ENCODE measurements around the gene PDS5B. TPM values are rescaled to one million over a fixed set of nuclear protein-coding genes. Genes with fewer than 3 reads are reported as not detected.

Gene PDS5B
- polyA plus RNA-seq, 6 donors from 2014 or later: 38.8 to 50.4 (median 43.0) TPM

- Mint-ChIP-seq H3K36me3 (peaks cover 25 to 47% of the 10 kb centered on the region in 2 donors), H3K4me3 (peak overlapping the region in 1 of 8 donors; percentile 7), H3K9me3 (peaks cover 0 to 2% (median 0%) of the 10 kb centered on the region in 7 donors), H3K27ac (peak overlapping the region in 3 of 6 donors; percentile 1 to 49 (median 1)), H3K27me3 (no peaks in the 10 kb centered on the region), H3K4me1 (peaks cover 7 to 10% (median 8%) of the 10 kb centered on the region in 3 donors)
- DNase-seq (no peak), ATAC-seq (ENCODE audit: low read depth in 2 of 2) (no peak)
These were observed 162.1 kb downstream of the PDS5B start for GRCh38 chr13:32748305-32748704.

GRCh38 chr13:32751340-32751739 is 165.1 kb downstream of the PDS5B start:
- peaks cover 36 to 56% of the 10 kb centered on the region in 2 donors for H3K36me3 Mint-ChIP-seq
- peaks cover 0 to 2% (median 0%) of the 10 kb centered on the region in 7 donors for H3K9me3 Mint-ChIP-seq
- no peak overlapping the region for H3K4me3 Mint-ChIP-seq
- DNase-seq (no peak), ATAC-seq (ENCODE audit: low read depth in 2 of 2) (no peak)
- H3K27ac Mint-ChIP-seq: peak overlapping the region in 1 of 6 donors; percentile 66
- peaks cover 7 to 10% (median 8%) of the 10 kb centered on the region in 3 donors for H3K4me1 Mint-ChIP-seq
- no peaks in the 10 kb centered on the region for H3K27me3 Mint-ChIP-seq

GRCh38 chr13:32752311-32752710 is 166.1 kb downstream of the PDS5B start:
- Mint-ChIP-seq H3K27ac (no peak overlapping the region), H3K27me3 (no peaks in the 10 kb centered on the region), H3K9me3 (peaks cover 0 to 2% (median 0%) of the 10 kb centered on the region in 7 donors), H3K36me3 (peaks cover 40 to 52% of the 10 kb centered on the region in 2 donors), H3K4me3 (no peak overlapping the region), H3K4me1 (peaks cover 7 to 10% (median 8%) of the 10 kb centered on the region in 3 donors)
- DNase-seq: no peak
- ATAC-seq (ENCODE audit: low read depth in 2 of 2): no peak

- Mint-ChIP-seq H3K27me3 (no peaks in the 10 kb centered on the region), H3K36me3 (peaks cover 41 to 54% of the 10 kb centered on the region in 2 donors), H3K9me3 (peaks cover 0 to 2% (median 0%) of the 10 kb centered on the region in 7 donors), H3K4me1 (peaks cover 6 to 10% (median 8%) of the 10 kb centered on the region in 3 donors), H3K27ac (no peak overlapping the region), H3K4me3 (no peak overlapping the region)
- no peak for DNase-seq
- no peak for ATAC-seq (ENCODE audit: low read depth in 2 of 2)
These were observed 166.8 kb downstream of the PDS5B start for GRCh38 chr13:32752997-32753606.

- no peak for ATAC-seq (ENCODE audit: low read depth in 2 of 2)
- H3K27ac Mint-ChIP-seq: peak overlapping the region in 1 of 6 donors; percentile 59
- peaks cover 42 to 53% of the 10 kb centered on the region in 2 donors for H3K36me3 Mint-ChIP-seq
These were observed 167.9 kb downstream of the PDS5B start for GRCh38 chr13:32754179-32754578.

GRCh38 chr13:32759152-32759551 is 172.9 kb downstream of the PDS5B start:
- ATAC-seq (ENCODE audit: low read depth in 2 of 2): no peak
- no peak overlapping the region for H3K4me3 Mint-ChIP-seq

More at GRCh38 chr13:32754179-32754578, 167.9 kb downstream of the PDS5B start:
- H3K4me1 Mint-ChIP-seq: peaks cover 4 to 10% (median 8%) of the 10 kb centered on the region in 3 donors
- no peak overlapping the region for H3K4me3 Mint-ChIP-seq
- H3K27me3 Mint-ChIP-seq: no peaks in the 10 kb centered on the region
- H3K9me3 Mint-ChIP-seq: peaks cover 0 to 2% (median 0%) of the 10 kb centered on the region in 7 donors
- DNase-seq: no peak

GRCh38 chr13:32761472-32761871 is 175.2 kb downstream of the PDS5B start:
- Mint-ChIP-seq H3K4me3 (no peak overlapping the region), H3K27ac (peak overlapping the region in 1 of 6 donors; percentile 24), H3K36me3 (peaks cover 53 to 54% of the 10 kb centered on the region in 2 donors), H3K4me1 (no peaks in the 10 kb centered on the region), H3K27me3 (no peaks in the 10 kb centered on the region), H3K9me3 (peaks cover 5 to 18% (median 9%) of the 10 kb centered on the region in 7 donors)
- no peak for ATAC-seq (ENCODE audit: low read depth in 2 of 2)
- no peak for DNase-seq

More at GRCh38 chr13:32759152-32759551, 172.9 kb downstream of the PDS5B start:
- Mint-ChIP-seq H3K9me3 (peaks cover 5 to 18% (median 9%) of the 10 kb centered on the region in 7 donors), H3K36me3 (peaks cover 55 to 66% of the 10 kb centered on the region in 2 donors), H3K27me3 (no peaks in the 10 kb centered on the region), H3K27ac (no peak overlapping the region), H3K4me1 (no peaks in the 10 kb centered on the region)
- no peak for DNase-seq

GRCh38 chr13:32779119-32779518 is 192.9 kb downstream of the PDS5B start:
- Mint-ChIP-seq H3K27ac (no peak overlapping the region), H3K27me3 (no peaks in the 10 kb centered on the region), H3K9me3 (peaks cover 0 to 6% (median 0%) of the 10 kb centered on the region in 7 donors), H3K4me1 (no peaks in the 10 kb centered on the region), H3K4me3 (no peak overlapping the region), H3K36me3 (peaks cover 20 to 39% of the 10 kb centered on the region in 2 donors)
- DNase-seq: no peak
- no peak for ATAC-seq (ENCODE audit: low read depth in 2 of 2)

- ATAC-seq (ENCODE audit: low read depth in 2 of 2) (no peak), DNase-seq (no peak)
- H3K4me3 Mint-ChIP-seq: no peak overlapping the region
- H3K27ac Mint-ChIP-seq: peak overlapping the region in 2 of 6 donors; percentile 19 to 23
- peaks cover 0 to 6% (median 0%) of the 10 kb centered on the region in 7 donors for H3K9me3 Mint-ChIP-seq
- no peaks in the 10 kb centered on the region for H3K4me1 Mint-ChIP-seq
- H3K27me3 Mint-ChIP-seq: no peaks in the 10 kb centered on the region
- H3K36me3 Mint-ChIP-seq: peaks cover 20 to 26% of the 10 kb centered on the region in 2 donors
These were observed 195.7 kb downstream of the PDS5B start for GRCh38 chr13:32781906-32782305.

- Mint-ChIP-seq H3K4me3 (no peak overlapping the region), H3K9me3 (peaks cover 0 to 6% (median 0%) of the 10 kb centered on the region in 7 donors), H3K27me3 (no peaks in the 10 kb centered on the region), H3K27ac (no peak overlapping the region), H3K36me3 (peaks cover 20 to 21% of the 10 kb centered on the region in 2 donors), H3K4me1 (no peaks in the 10 kb centered on the region)
- ATAC-seq (ENCODE audit: low read depth in 2 of 2) (no peak), DNase-seq (no peak)
These were observed 196.8 kb downstream of the PDS5B start for GRCh38 chr13:32783067-32783466.

- peak overlapping the region in 1 of 6 donors; percentile 73 for H3K27ac Mint-ChIP-seq
- no peaks in the 10 kb centered on the region for H3K27me3 Mint-ChIP-seq
- H3K4me3 Mint-ChIP-seq: no peak overlapping the region
- ATAC-seq (ENCODE audit: low read depth in 2 of 2): no peak
- peaks cover 15 to 19% (median 18%) of the 10 kb centered on the region in 3 donors for H3K4me1 Mint-ChIP-seq
- H3K36me3 Mint-ChIP-seq: no peaks in the 10 kb centered on the region
- no peaks in the 10 kb centered on the region for H3K9me3 Mint-ChIP-seq
- DNase-seq: no peak
These were observed 204.5 kb downstream of the PDS5B start for GRCh38 chr13:32790731-32791130.

GRCh38 chr13:32791545-32792172 is 205.4 kb downstream of the PDS5B start:
- Mint-ChIP-seq H3K4me3 (no peak overlapping the region), H3K9me3 (no peaks in the 10 kb centered on the region), H3K36me3 (peaks cover 0 to 8% of the 10 kb centered on the region in 2 donors), H3K27me3 (no peaks in the 10 kb centered on the region), H3K4me1 (peaks cover 15 to 19% (median 18%) of the 10 kb centered on the region in 3 donors), H3K27ac (peak overlapping the region in 2 of 6 donors; percentile 35 to 77)
- ATAC-seq (ENCODE audit: low read depth in 2 of 2) (no peak), DNase-seq (no peak)

- ATAC-seq (ENCODE audit: low read depth in 2 of 2) (no peak), DNase-seq (no peak)
- Mint-ChIP-seq H3K27ac (no peak overlapping the region), H3K27me3 (no peaks in the 10 kb centered on the region), H3K9me3 (peaks cover 0 to 12% (median 5%) of the 10 kb centered on the region in 7 donors), H3K4me1 (peaks cover 6 to 10% (median 8%) of the 10 kb centered on the region in 3 donors), H3K36me3 (peaks cover 0 to 12% of the 10 kb centered on the region in 2 donors), H3K4me3 (no peak overlapping the region)
These were observed 210.5 kb downstream of the PDS5B start for GRCh38 chr13:32796754-32797153.

- Mint-ChIP-seq H3K36me3 (peaks cover 0 to 4% of the 10 kb centered on the region in 2 donors), H3K4me1 (no peaks in the 10 kb centered on the region), H3K4me3 (no peak overlapping the region), H3K27ac (peak overlapping the region in 1 of 6 donors; percentile 44), H3K27me3 (no peaks in the 10 kb centered on the region), H3K9me3 (peaks cover 0 to 17% (median 6%) of the 10 kb centered on the region in 7 donors)
- DNase-seq (no peak), ATAC-seq (ENCODE audit: low read depth in 2 of 2) (no peak)
These were observed 215.9 kb downstream of the PDS5B start for GRCh38 chr13:32802159-32802558.

Data from naive B cell (primary cell).